Testis (tissue), 3 donors: ENCODE results near the gene PDLIM5. TPM values are rescaled to one million over a fixed set of nuclear protein-coding genes. Genes with fewer than 3 reads are reported as not detected.

Experiments used
- DNase-seq: peaks from one replicate; pipeline ENCODE4 v3.0.0-alpha.2; 2019
- H3K27ac ChIP-seq, 2 donors: fragments of 200-600 bp; sonication (generic); one replicate each; pipeline ENCODE4 v1.5.1; 2019
- H3K27me3 ChIP-seq: fragments of 200-600 bp; sonication (generic); one replicate; pipeline ENCODE4 v1.5.1; 2019
- H3K36me3 ChIP-seq: fragments of 200-600 bp; sonication (generic); one replicate; pipeline ENCODE4 v1.5.1; 2017; ENCODE audit warnings: low read depth; ENCODE audit errors: missing control alignments
- H3K4me1 ChIP-seq: fragments of 200-600 bp; sonication (generic); one replicate; pipeline ENCODE4 v1.5.1; 2019
- H3K4me3 ChIP-seq, 2 donors: fragments of 200-600 bp; sonication (generic); one replicate each; pipeline ENCODE4 v1.5.1; 2017 to 2019
- H3K9me3 ChIP-seq: fragments of 200-600 bp; sonication (generic); one replicate; pipeline ENCODE4 v1.5.1; 2017
- CTCF ChIP-seq, 3 experiments: fragments of 450-650 bp in 2 of 3; fragments of 200-600 bp in 1 of 3; sonication (generic) in 1 of 3; IDR thresholded peaks; one replicate each; pipeline ENCODE4 v1.5.1; 2016 to 2019; ENCODE audit warnings: antibody characterized with exemption in 3 of 3, mild to moderate bottlenecking in 2 of 3, moderate library complexity in 1 of 3
- POLR2A ChIP-seq: fragments of 450-650 bp; IDR thresholded peaks from one replicate; pipeline ENCODE4 v1.6.1; 2017; ENCODE audit warnings: antibody characterized with exemption, mild to moderate bottlenecking, moderate library complexity
- WGBS, 2 donors: methylation state at CpG; one replicate each; pipeline ENCODE4 v1.1.5; 2018; 5-methylcytosine and 5-hydroxymethylcytosine counted together
- intact Hi-C: fragments of 100-400 bp; cut with DNase I; formaldehyde crosslinking; loops from one replicate; pipeline ENCODE4 v1.15.1; 2023; ENCODE audit warnings: low total_unique reads
- polyA plus RNA-seq: library from polyadenylated mRNA; stranded (reverse); fragments of 350-450 nt; fragmentation: Illumina TruSeq; extraction: RNeasy Lipid Tissue Mini Kit (QIAGEN cat#74804); gene quantifications from one replicate; pipeline ENCODE4 v1.2.3, GENCODE V29; 2014; ENCODE audit warnings: low read depth, low replicate concordance; ENCODE audit not compliant: insufficient read depth
- total RNA-seq, 2 donors: library from RNA; depleted of rRNA; stranded (reverse); fragments of >200 nt; gene quantifications; one replicate each; pipeline ENCODE4 v1.2.3, GENCODE V29; 2016

PDLIM5 gene
- total and polyA plus RNA-seq, 3 donors from 2014 or later: 45.5 to 86.8 (median 86.1) TPM

GRCh38 chr4:94500685-94501084 lies 48.9 kb downstream of the PDLIM5 start:
- WGBS, 2 donors: 62 to 68% methylated on average over 3 of the region's 3 CpGs
- H3K27ac ChIP-seq: no peak overlapping the region
- no peaks in the 10 kb centered on the region for H3K36me3 ChIP-seq
- H3K9me3 ChIP-seq: no peaks in the 10 kb centered on the region
- no peaks in the 10 kb centered on the region for H3K4me1 ChIP-seq
- no peaks in the 10 kb centered on the region for H3K27me3 ChIP-seq
- no peak for TF ChIP-seq POLR2A
- TF ChIP-seq CTCF (IDR thresholded peaks at IDR 0.05): no peak
- intact Hi-C loops: no loop called here
- no peak overlapping the region for H3K4me3 ChIP-seq
- DNase-seq: no peak

- H3K27ac ChIP-seq: no peak overlapping the region
- 96 to 100% methylated on average over 4 of the region's 4 CpGs for WGBS, 2 donors
These were observed 52.8 kb downstream of the PDLIM5 start for GRCh38 chr4:94504545-94504944.

GRCh38 chr4:94506822-94507221 lies 55.1 kb downstream of the PDLIM5 start:
- DNase-seq: no peak
- Histone ChIP-seq H3K27me3 (no peaks in the 10 kb centered on the region), H3K27ac (no peak overlapping the region), H3K9me3 (no peaks in the 10 kb centered on the region), H3K4me1 (peaks cover 8% of the 10 kb centered on the region), H3K36me3 (no peaks in the 10 kb centered on the region), H3K4me3 (no peak overlapping the region)
- no peak for TF ChIP-seq POLR2A
- TF ChIP-seq CTCF (IDR thresholded peaks at IDR 0.05): no peak
- WGBS, 2 donors: 87 to 95% methylated on average over 7 of the region's 7 CpGs
- intact Hi-C loops: no loop called here

More at GRCh38 chr4:94504545-94504944, 52.8 kb downstream of the PDLIM5 start:
- intact Hi-C loops: no loop called here
- H3K4me1 ChIP-seq: peaks cover 8% of the 10 kb centered on the region
- no peaks in the 10 kb centered on the region for H3K27me3 ChIP-seq
- H3K36me3 ChIP-seq: no peaks in the 10 kb centered on the region
- no peaks in the 10 kb centered on the region for H3K9me3 ChIP-seq
- H3K4me3 ChIP-seq: no peak overlapping the region
- TF ChIP-seq POLR2A: no peak
- no peak for TF ChIP-seq CTCF (IDR thresholded peaks at IDR 0.05)
- no peak for DNase-seq

GRCh38 chr4:94507281-94507680 lies 55.5 kb downstream of the PDLIM5 start:
- TF ChIP-seq CTCF (IDR thresholded peaks at IDR 0.05): no peak
- 87 to 88% methylated on average over 2 of the region's 2 CpGs for whole genome bisulfite sequencing, 2 donors
- peaks cover 8% of the 10 kb centered on the region for H3K4me1 ChIP-seq
- intact Hi-C loops: no loop called here
- no peak overlapping the region for H3K27ac ChIP-seq
- no peaks in the 10 kb centered on the region for H3K36me3 ChIP-seq
- no peak for DNase-seq
- no peak overlapping the region for H3K4me3 ChIP-seq
- no peaks in the 10 kb centered on the region for H3K9me3 ChIP-seq
- H3K27me3 ChIP-seq: no peaks in the 10 kb centered on the region

- no peak for DNase-seq
- WGBS, 2 donors: 19 to 23% methylated on average over 1 of the region's 1 CpG
- peaks cover 8% of the 10 kb centered on the region for H3K4me1 ChIP-seq
- no peaks in the 10 kb centered on the region for H3K36me3 ChIP-seq
- H3K27me3 ChIP-seq: no peaks in the 10 kb centered on the region
- no peak overlapping the region for H3K27ac ChIP-seq
- no peaks in the 10 kb centered on the region for H3K9me3 ChIP-seq
- intact Hi-C loops: no loop called here
- no peak for TF ChIP-seq CTCF (IDR thresholded peaks at IDR 0.05)
- no peak for TF ChIP-seq POLR2A
- H3K4me3 ChIP-seq: no peak overlapping the region
These were observed 56.0 kb downstream of the PDLIM5 start for GRCh38 chr4:94507708-94508107.
